Peyer's patch (tissue), 4 donors: Measurements from ENCODE around the gene KISS1. TPM values are rescaled to one million over a fixed set of nuclear protein-coding genes. Genes with fewer than 3 reads are reported as not detected.

Experiments
- DNase-seq, 3 donors: peaks; one replicate each; pipeline ENCODE4 v3.0.0-alpha.2; 2017 to 2019
- H3K27ac ChIP-seq, 4 donors: fragments of 200-600 bp; sonication (generic); one replicate each; pipeline ENCODE4 v1.5.1; 2016 to 2019
- H3K27me3 ChIP-seq, 2 donors: fragments of 200-600 bp; sonication (generic); one replicate each; pipeline ENCODE4 v1.5.1; 2019
- H3K36me3 ChIP-seq, 3 donors: fragments of 200-600 bp; sonication (generic); one replicate each; pipeline ENCODE4 v1.5.1; 2016 to 2019
- H3K4me1 ChIP-seq, 4 donors: fragments of 200-600 bp; sonication (generic); one replicate each; pipeline ENCODE4 v1.5.1; 2016 to 2019
- H3K4me3 ChIP-seq, 4 donors: fragments of 200-600 bp; sonication (generic); 1 replicate in 3 of 4; 2 replicates in 1 of 4; pipeline ENCODE4 v1.5.1; 2016 to 2019; ENCODE audit warnings: mild to moderate bottlenecking in 1 of 4
- H3K9me3 ChIP-seq, 4 donors: fragments of 200-600 bp; sonication (generic); one replicate each; pipeline ENCODE4 v1.5.1; 2016 to 2019; ENCODE audit warnings: mild to moderate bottlenecking in 1 of 4
- CTCF ChIP-seq, 6 experiments: fragments of 450-650 bp in 4 of 6; fragments of 200-600 bp in 2 of 6; sonication (generic) in 1 of 6; IDR thresholded peaks; one replicate each; pipeline ENCODE4 v1.5.1; 2017 to 2019; ENCODE audit warnings: antibody characterized with exemption in 6 of 6, mild to moderate bottlenecking in 3 of 6, moderate library complexity in 1 of 6
- POLR2A ChIP-seq, 2 donors: fragments of 450-650 bp; IDR thresholded peaks; one replicate each; pipeline ENCODE4 v1.5.1; 2017; ENCODE audit warnings: antibody characterized with exemption in 2 of 2, mild to moderate bottlenecking in 2 of 2, moderate library complexity in 2 of 2
- total RNA-seq, 4 donors: library from RNA; depleted of rRNA; stranded (reverse); fragments of >200 nt; gene quantifications; one replicate each; pipeline ENCODE4 v1.1.0, GENCODE V29; 2016

KISS1 gene
- total RNA-seq, 4 donors from 2014 or later, result 3.0 to 7.0 TPM; not detected in 2

- Histone ChIP-seq H3K36me3 (peaks cover 0 to 5% (median 0%) of the 10 kb centered on the region in 3 donors), H3K27me3 (no peaks in the 10 kb centered on the region), H3K4me3 (no peak overlapping the region), H3K4me1 (no peaks in the 10 kb centered on the region), H3K27ac (no peak overlapping the region), H3K9me3 (no peaks in the 10 kb centered on the region)
- TF ChIP-seq CTCF (IDR thresholded peaks at IDR 0.05) (no peak), POLR2A (IDR thresholded peaks at IDR 0.05) (no peak)
- DNase-seq, result no peak
These were observed 19.9 kb upstream of the KISS1 start for GRCh38 chr1:204216236-204216635.

- H3K9me3 ChIP-seq, result no peaks in the 10 kb centered on the region
- TF ChIP-seq POLR2A (IDR thresholded peaks at IDR 0.05) (peak; percentile 37 to 79), CTCF (IDR thresholded peaks at IDR 0.05) (peak in 4 of 6 experiments; percentile 40 to 77 (median 75))
- H3K4me3 ChIP-seq, result peak within 1 kb of the TSS in 3 of 4 donors; percentile 22 to 65 (median 54)
- H3K4me1 ChIP-seq, result no peaks in the 10 kb centered on the region
- H3K27me3 ChIP-seq, result no peaks in the 10 kb centered on the region
- no peaks in the 10 kb centered on the region for H3K36me3 ChIP-seq
- peak within 1 kb of the TSS in 3 of 4 donors; percentile 52 to 77 (median 62) for H3K27ac ChIP-seq
- DNase-seq, result peak in 2 of 3 donors; percentile 90 to 96
These were observed 17.7 kb upstream of the KISS1 start, which contains the start of gene GOLT1A for GRCh38 chr1:204213668-204214662. Gene GOLT1A (minus strand): TSS chr1:204213988. CDS start chr1:204213906, 82 bp downstream.

GRCh38 chr1:204212715-204213114, 16.4 kb upstream of the KISS1 start:
- DNase-seq, result no peak
- no peaks in the 10 kb centered on the region for H3K36me3 ChIP-seq
- no peaks in the 10 kb centered on the region for H3K4me1 ChIP-seq
- TF ChIP-seq CTCF (IDR thresholded peaks at IDR 0.05), result no peak
- TF ChIP-seq POLR2A (IDR thresholded peaks at IDR 0.05), result no peak
- no peaks in the 10 kb centered on the region for H3K9me3 ChIP-seq
- no peaks in the 10 kb centered on the region for H3K27me3 ChIP-seq
- no peak overlapping the region for H3K27ac ChIP-seq
- peak overlapping the region in 2 of 4 donors; percentile 54 to 65 for H3K4me3 ChIP-seq

- Histone ChIP-seq H3K36me3 (no peaks in the 10 kb centered on the region), H3K27me3 (no peaks in the 10 kb centered on the region), H3K9me3 (no peaks in the 10 kb centered on the region), H3K4me3 (no peak overlapping the region), H3K27ac (no peak overlapping the region), H3K4me1 (no peaks in the 10 kb centered on the region)
- DNase-seq, result no peak
- TF ChIP-seq CTCF (IDR thresholded peaks at IDR 0.05), result no peak
- TF ChIP-seq POLR2A (IDR thresholded peaks at IDR 0.05), result no peak
These were observed 14.8 kb upstream of the KISS1 start for GRCh38 chr1:204211046-204211445.

GRCh38 chr1:204207136-204207616, 10.9 kb upstream of the KISS1 start:
- H3K4me1 ChIP-seq, result no peaks in the 10 kb centered on the region
- H3K36me3 ChIP-seq, result no peaks in the 10 kb centered on the region
- DNase-seq, result peak; percentile 51 to 80 (median 79)
- H3K4me3 ChIP-seq, result peak overlapping the region in 1 of 4 donors; percentile 14
- H3K27ac ChIP-seq, result no peak overlapping the region
- H3K9me3 ChIP-seq, result no peaks in the 10 kb centered on the region
- TF ChIP-seq POLR2A (IDR thresholded peaks at IDR 0.05), result no peak
- peak; percentile 55 to 85 (median 76) for TF ChIP-seq CTCF (IDR thresholded peaks at IDR 0.05)
- no peaks in the 10 kb centered on the region for H3K27me3 ChIP-seq
